Uterus (tissue), 4 donors: ENCODE measurements around the gene TKT. TPM values are rescaled to one million over a fixed set of nuclear protein-coding genes. Genes with fewer than 3 reads are reported as not detected.

Experiments used
- DNase-seq, 2 donors: peaks; one replicate each; pipeline ENCODE4 v3.0.0-alpha.2; 2019 to 2020
- H3K27ac ChIP-seq, 2 donors: fragments of 200-600 bp; sonication (generic); 1 replicate in 1 of 2; 2 replicates in 1 of 2; pipeline ENCODE4 v1.5.1; 2016 to 2018
- H3K27me3 ChIP-seq, 2 donors: fragments of 200-600 bp; sonication (generic); one replicate each; pipeline ENCODE4 v1.5.1; 2018 to 2019; ENCODE audit warnings: control low read depth in 1 of 2
- H3K36me3 ChIP-seq, 2 donors: fragments of 200-600 bp; sonication (generic); one replicate each; pipeline ENCODE4 v1.5.1; 2019; ENCODE audit warnings: control low read depth in 1 of 2
- H3K4me1 ChIP-seq, 2 donors: fragments of 200-600 bp; sonication (generic); one replicate each; pipeline ENCODE4 v1.5.1; 2018 to 2019; ENCODE audit warnings: control low read depth in 1 of 2
- H3K4me3 ChIP-seq, 2 donors: fragments of 200-600 bp; sonication (generic); 1 replicate in 1 of 2; 2 replicates in 1 of 2; pipeline ENCODE4 v1.5.1; 2018 to 2019; ENCODE audit warnings: mild to moderate bottlenecking in 1 of 2
- H3K9me3 ChIP-seq, 2 donors: fragments of 200-600 bp; sonication (generic); one replicate each; pipeline ENCODE4 v1.5.1; 2019; ENCODE audit warnings: control low read depth in 1 of 2
- CTCF ChIP-seq, 4 experiments: fragments of 200-600 bp in 2 of 4; fragments of 450-650 bp in 2 of 4; sonication (generic) in 2 of 4; IDR thresholded peaks; one replicate each; pipeline ENCODE4 v1.5.1; 2016 to 2019; ENCODE audit warnings: antibody characterized with exemption in 4 of 4, mild to moderate bottlenecking in 2 of 4, moderate library complexity in 1 of 4
- POLR2A ChIP-seq, 2 donors: fragments of 450-650 bp; IDR thresholded peaks; one replicate each; pipeline ENCODE4 v1.6.1; 2016; ENCODE audit warnings: antibody characterized with exemption in 2 of 2, mild to moderate bottlenecking in 1 of 2, moderate library complexity in 1 of 2
- intact Hi-C: fragments of 100-400 bp; cut with DNase I; formaldehyde crosslinking; loops from one replicate; pipeline ENCODE4 v1.15.1; 2023; ENCODE audit warnings: low total_unique reads
- total RNA-seq, 4 donors: library from RNA; depleted of rRNA in 3 of 4; stranded (reverse); fragments of >200 nt in 3 of 4; gene quantifications; one replicate each; pipeline versions ENCODE4 v1.1.0 to v1.2.4, GENCODE V29; 2014 to 2023
- donor health status: DM: yes; HTN: yes; CAD: no.

Gene TKT
- total RNA-seq, 4 donors from 2014 or later: 74.5 to 113 (median 84.6) TPM

- intact Hi-C loops: no loop called here
- TF ChIP-seq POLR2A (IDR thresholded peaks at IDR 0.05) (no peak), CTCF (IDR thresholded peaks at IDR 0.05) (no peak)
- no peak overlapping the region for H3K4me3 ChIP-seq
- no peak for DNase-seq
- H3K27ac ChIP-seq: no peak overlapping the region
- no peaks in the 10 kb centered on the region for H3K27me3 ChIP-seq
- no peaks in the 10 kb centered on the region for H3K9me3 ChIP-seq
- no peaks in the 10 kb centered on the region for H3K36me3 ChIP-seq
- H3K4me1 ChIP-seq: peaks cover 0 to 5% of the 10 kb centered on the region in 2 donors
Measured at GRCh38 chr3:53240989-53241972, 14.5 kb downstream of the TKT start.

GRCh38 chr3:53239800-53240199 lies 16.0 kb downstream of the TKT start:
- Histone ChIP-seq H3K4me3 (no peak overlapping the region), H3K4me1 (peaks cover 0 to 9% of the 10 kb centered on the region in 2 donors), H3K27me3 (no peaks in the 10 kb centered on the region), H3K9me3 (no peaks in the 10 kb centered on the region), H3K27ac (no peak overlapping the region), H3K36me3 (no peaks in the 10 kb centered on the region)
- intact Hi-C loops: no loop called here
- TF ChIP-seq POLR2A (IDR thresholded peaks at IDR 0.05): no peak
- DNase-seq: no peak

GRCh38 chr3:53238886-53239285 lies 16.9 kb downstream of the TKT start:
- H3K27ac ChIP-seq: no peak overlapping the region
- H3K4me3 ChIP-seq: no peak overlapping the region
- no peaks in the 10 kb centered on the region for H3K9me3 ChIP-seq
- DNase-seq: no peak
- TF ChIP-seq CTCF (IDR thresholded peaks at IDR 0.05) (no peak), POLR2A (IDR thresholded peaks at IDR 0.05) (no peak)
- peaks cover 0 to 9% of the 10 kb centered on the region in 2 donors for H3K4me1 ChIP-seq
- intact Hi-C loops: no loop called here
- H3K27me3 ChIP-seq: no peaks in the 10 kb centered on the region
- no peaks in the 10 kb centered on the region for H3K36me3 ChIP-seq

- TF ChIP-seq POLR2A (IDR thresholded peaks at IDR 0.05) (no peak), CTCF (IDR thresholded peaks at IDR 0.05) (no peak)
- intact Hi-C loops: no loop called here
- DNase-seq: no peak
Measured at GRCh38 chr3:53238051-53238850, 17.6 kb downstream of the TKT start.

GRCh38 chr3:53236112-53236841 lies 19.5 kb downstream of the TKT start:
- Histone ChIP-seq H3K9me3 (no peaks in the 10 kb centered on the region), H3K27ac (peak overlapping the region; percentile 28 to 40), H3K27me3 (no peaks in the 10 kb centered on the region), H3K4me3 (no peak overlapping the region), H3K36me3 (no peaks in the 10 kb centered on the region), H3K4me1 (peaks cover 0 to 9% of the 10 kb centered on the region in 2 donors)
- peak; percentile 32 to 37 for DNase-seq
- TF ChIP-seq POLR2A (IDR thresholded peaks at IDR 0.05): no peak
- no peak for TF ChIP-seq CTCF (IDR thresholded peaks at IDR 0.05)
- intact Hi-C loops: no loop called here

More at GRCh38 chr3:53238051-53238850, 17.6 kb downstream of the TKT start:
- Histone ChIP-seq H3K36me3 (no peaks in the 10 kb centered on the region), H3K4me1 (peaks cover 0 to 9% of the 10 kb centered on the region in 2 donors), H3K27me3 (no peaks in the 10 kb centered on the region), H3K4me3 (no peak overlapping the region), H3K9me3 (no peaks in the 10 kb centered on the region), H3K27ac (no peak overlapping the region)
